ENCODE results near the gene PTER. TPM values are rescaled to one million over a fixed set of nuclear protein-coding genes. Genes with fewer than 3 reads are reported as not detected.

Gene PTER
- total and polyA plus RNA-seq, 10 of the 15 experiments (the other 5 are each of a cell fraction or from before 2014, with no cell fraction given) = 16.0 to 31.2 (median 23.1) TPM

GRCh38 chr10:16510843-16511242, 74.0 kb downstream of the PTER start:
- 97% methylated on average over 9 of the region's 9 CpGs for WGBS (ENCODE audit: insufficient coverage, insufficient replicate concordance, low lambda C conversion rate, missing lambda C conversion rate)
- ChIA-PET CTCF (interaction anchor here (1.3 kb wide), 1 partner anchor 15 kb away, joined by 3 read pairs; no protein-coding TSS in a partner anchor), POLR2A (no interaction called here), RAD21 (ENCODE audit: unreplicated experiment) (no interaction called here), SMC1A (ENCODE audit: uncharacterized antibody, unreplicated experiment) (interaction anchor here (0.8 kb wide), 1 partner anchor 15 kb away, joined by 3 read pairs; no protein-coding TSS in a partner anchor)
- no peak for ATAC-seq
- Histone ChIP-seq H3K4me1 (ENCODE audit: control insufficient read depth, insufficient read depth, low read length) (no peaks in the 10 kb centered on the region), H3K79me2 (ENCODE audit: control insufficient read depth, insufficient read depth, low read length) (no peaks in the 10 kb centered on the region), H4K20me1 (ENCODE audit: control insufficient read depth, insufficient read depth) (no peaks in the 10 kb centered on the region), H2AFZ (ENCODE audit: control insufficient read depth, low read depth, low read length) (no peak overlapping the region), H3K4me2 (ENCODE audit: control insufficient read depth, insufficient read depth) (no peak overlapping the region), H3K27me3 (replicated peaks in 1 of 2; ENCODE audit: control insufficient read depth in 2 of 2, insufficient read depth in 2 of 2, low read length in 1 of 2) (no peaks in the 10 kb centered on the region), H3K36me3 (ENCODE audit: control insufficient read depth in 2 of 2, insufficient read depth in 2 of 2, low read length in 1 of 2) (0 out of 4 replicates have a peak, but pooled peaks cover 0 to 2% of the 10 kb centered on the region in 2 experiments), H3K9ac (ENCODE audit: control insufficient read depth, insufficient read depth, low read length) (no peak overlapping the region), H3K4me3 (no peak overlapping the region), H3K27ac (ENCODE audit: control insufficient read depth, insufficient read depth) (no peak overlapping the region), H3K9me3 (replicated peaks; ENCODE audit: control insufficient read depth, insufficient read depth, low read length) (no peaks in the 10 kb centered on the region)
- no peak for DNase-seq (ENCODE audit: low read depth, low spot score)
- FAIRE-seq = no peak
- in situ Hi-C loops (cut with MboI) = no loop called here
- intact Hi-C loops (cut with micrococcal nuclease; ENCODE audit: unreplicated experiment) = loop anchor here (10.0 kb wide), 2 partner anchors 264 to 396 kb away; no protein-coding TSS in a partner anchor
- BruUV-seq (replicated peaks) = no TSS peak
- TF ChIP-seq, protein P1, sequence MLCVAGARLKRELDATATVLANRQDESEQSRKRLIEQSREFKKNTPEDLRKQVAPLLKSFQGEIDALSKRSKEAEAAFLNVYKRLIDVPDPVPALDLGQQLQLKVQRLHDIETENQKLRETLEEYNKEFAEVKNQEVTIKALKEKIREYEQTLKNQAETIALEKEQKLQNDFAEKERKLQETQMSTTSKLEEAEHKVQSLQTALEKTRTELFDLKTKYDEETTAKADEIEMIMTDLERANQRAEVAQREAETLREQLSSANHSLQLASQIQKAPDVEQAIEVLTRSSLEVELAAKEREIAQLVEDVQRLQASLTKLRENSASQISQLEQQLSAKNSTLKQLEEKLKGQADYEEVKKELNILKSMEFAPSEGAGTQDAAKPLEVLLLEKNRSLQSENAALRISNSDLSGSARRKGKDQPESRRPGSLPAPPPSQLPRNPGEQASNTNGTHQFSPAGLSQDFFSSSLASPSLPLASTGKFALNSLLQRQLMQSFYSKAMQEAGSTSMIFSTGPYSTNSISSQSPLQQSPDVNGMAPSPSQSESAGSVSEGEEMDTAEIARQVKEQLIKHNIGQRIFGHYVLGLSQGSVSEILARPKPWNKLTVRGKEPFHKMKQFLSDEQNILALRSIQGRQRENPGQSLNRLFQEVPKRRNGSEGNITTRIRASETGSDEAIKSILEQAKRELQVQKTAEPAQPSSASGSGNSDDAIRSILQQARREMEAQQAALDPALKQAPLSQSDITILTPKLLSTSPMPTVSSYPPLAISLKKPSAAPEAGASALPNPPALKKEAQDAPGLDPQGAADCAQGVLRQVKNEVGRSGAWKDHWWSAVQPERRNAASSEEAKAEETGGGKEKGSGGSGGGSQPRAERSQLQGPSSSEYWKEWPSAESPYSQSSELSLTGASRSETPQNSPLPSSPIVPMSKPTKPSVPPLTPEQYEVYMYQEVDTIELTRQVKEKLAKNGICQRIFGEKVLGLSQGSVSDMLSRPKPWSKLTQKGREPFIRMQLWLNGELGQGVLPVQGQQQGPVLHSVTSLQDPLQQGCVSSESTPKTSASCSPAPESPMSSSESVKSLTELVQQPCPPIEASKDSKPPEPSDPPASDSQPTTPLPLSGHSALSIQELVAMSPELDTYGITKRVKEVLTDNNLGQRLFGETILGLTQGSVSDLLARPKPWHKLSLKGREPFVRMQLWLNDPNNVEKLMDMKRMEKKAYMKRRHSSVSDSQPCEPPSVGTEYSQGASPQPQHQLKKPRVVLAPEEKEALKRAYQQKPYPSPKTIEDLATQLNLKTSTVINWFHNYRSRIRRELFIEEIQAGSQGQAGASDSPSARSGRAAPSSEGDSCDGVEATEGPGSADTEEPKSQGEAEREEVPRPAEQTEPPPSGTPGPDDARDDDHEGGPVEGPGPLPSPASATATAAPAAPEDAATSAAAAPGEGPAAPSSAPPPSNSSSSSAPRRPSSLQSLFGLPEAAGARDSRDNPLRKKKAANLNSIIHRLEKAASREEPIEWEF (IDR thresholded peaks at IDR 0.05; ENCODE audit: insufficient replicate concordance, low read depth, low read length) = no peak
- TF ChIP-seq RB1 (IDR thresholded peaks at IDR 0.05; ENCODE audit: borderline replicate concordance) (no peak), ZSCAN29 (IDR thresholded peaks at IDR 0.05) (no peak), RFX5 (IDR thresholded peaks at IDR 0.05; ENCODE audit: low read depth, low read length) (no peak), MEF2A (IDR thresholded peaks at IDR 0.05; ENCODE audit: insufficient read depth, low read depth, low read length) (no peak), RBBP5 (conservative IDR thresholded peaks at IDR 0.05) (no peak), GABPA (IDR thresholded peaks at IDR 0.05; ENCODE audit: low read depth) (no peak), NFYB (IDR thresholded peaks at IDR 0.05; ENCODE audit: insufficient read depth, low read depth, low read length) (no peak), BRCA1 (IDR thresholded peaks at IDR 0.05; ENCODE audit: low read depth, low read length) (no peak), ATF7 (IDR thresholded peaks at IDR 0.05; ENCODE audit: low read depth) (no peak), RAD21 (IDR thresholded peaks at IDR 0.05; ENCODE audit: insufficient read depth, low read depth, low read length) (no peak), ATF3 (IDR thresholded peaks at IDR 0.05; ENCODE audit: borderline replicate concordance, extremely low read depth, low read depth, low read length) (no peak)
- TF ChIP-seq, protein P2, sequence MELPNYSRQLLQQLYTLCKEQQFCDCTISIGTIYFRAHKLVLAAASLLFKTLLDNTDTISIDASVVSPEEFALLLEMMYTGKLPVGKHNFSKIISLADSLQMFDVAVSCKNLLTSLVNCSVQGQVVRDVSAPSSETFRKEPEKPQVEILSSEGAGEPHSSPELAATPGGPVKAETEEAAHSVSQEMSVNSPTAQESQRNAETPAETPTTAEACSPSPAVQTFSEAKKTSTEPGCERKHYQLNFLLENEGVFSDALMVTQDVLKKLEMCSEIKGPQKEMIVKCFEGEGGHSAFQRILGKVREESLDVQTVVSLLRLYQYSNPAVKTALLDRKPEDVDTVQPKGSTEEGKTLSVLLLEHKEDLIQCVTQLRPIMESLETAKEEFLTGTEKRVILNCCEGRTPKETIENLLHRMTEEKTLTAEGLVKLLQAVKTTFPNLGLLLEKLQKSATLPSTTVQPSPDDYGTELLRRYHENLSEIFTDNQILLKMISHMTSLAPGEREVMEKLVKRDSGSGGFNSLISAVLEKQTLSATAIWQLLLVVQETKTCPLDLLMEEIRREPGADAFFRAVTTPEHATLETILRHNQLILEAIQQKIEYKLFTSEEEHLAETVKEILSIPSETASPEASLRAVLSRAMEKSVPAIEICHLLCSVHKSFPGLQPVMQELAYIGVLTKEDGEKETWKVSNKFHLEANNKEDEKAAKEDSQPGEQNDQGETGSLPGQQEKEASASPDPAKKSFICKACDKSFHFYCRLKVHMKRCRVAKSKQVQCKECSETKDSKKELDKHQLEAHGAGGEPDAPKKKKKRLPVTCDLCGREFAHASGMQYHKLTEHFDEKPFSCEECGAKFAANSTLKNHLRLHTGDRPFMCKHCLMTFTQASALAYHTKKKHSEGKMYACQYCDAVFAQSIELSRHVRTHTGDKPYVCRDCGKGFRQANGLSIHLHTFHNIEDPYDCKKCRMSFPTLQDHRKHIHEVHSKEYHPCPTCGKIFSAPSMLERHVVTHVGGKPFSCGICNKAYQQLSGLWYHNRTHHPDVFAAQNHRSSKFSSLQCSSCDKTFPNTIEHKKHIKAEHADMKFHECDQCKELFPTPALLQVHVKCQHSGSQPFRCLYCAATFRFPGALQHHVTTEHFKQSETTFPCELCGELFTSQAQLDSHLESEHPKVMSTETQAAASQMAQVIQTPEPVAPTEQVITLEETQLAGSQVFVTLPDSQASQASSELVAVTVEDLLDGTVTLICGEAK (IDR thresholded peaks at IDR 0.05; ENCODE audit: borderline replicate concordance) = no peak
- TF ChIP-seq, protein P3, sequence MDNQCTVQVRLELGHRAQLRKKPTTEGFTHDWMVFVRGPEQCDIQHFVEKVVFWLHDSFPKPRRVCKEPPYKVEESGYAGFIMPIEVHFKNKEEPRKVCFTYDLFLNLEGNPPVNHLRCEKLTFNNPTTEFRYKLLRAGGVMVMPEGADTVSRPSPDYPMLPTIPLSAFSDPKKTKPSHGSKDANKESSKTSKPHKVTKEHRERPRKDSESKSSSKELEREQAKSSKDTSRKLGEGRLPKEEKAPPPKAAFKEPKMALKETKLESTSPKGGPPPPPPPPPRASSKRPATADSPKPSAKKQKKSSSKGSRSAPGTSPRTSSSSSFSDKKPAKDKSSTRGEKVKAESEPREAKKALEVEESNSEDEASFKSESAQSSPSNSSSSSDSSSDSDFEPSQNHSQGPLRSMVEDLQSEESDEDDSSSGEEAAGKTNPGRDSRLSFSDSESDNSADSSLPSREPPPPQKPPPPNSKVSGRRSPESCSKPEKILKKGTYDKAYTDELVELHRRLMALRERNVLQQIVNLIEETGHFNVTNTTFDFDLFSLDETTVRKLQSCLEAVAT (IDR thresholded peaks at IDR 0.05) = no peak
